Measurements from ENCODE around the gene DNAH7. TPM values are rescaled to one million over a fixed set of nuclear protein-coding genes. Genes with fewer than 3 reads are reported as not detected.

The DNAH7 gene
- total and polyA plus RNA-seq, 12 donors = 0.10 to 0.74 (median 0.23) TPM; not detected in 2

GRCh38 chr2:195808189-195808588, 260.4 kb downstream of the DNAH7 start:
- WGBS, 2 donors = 36 to 58% methylated on average over 1 of the region's 1 CpG
- no peaks in the 10 kb centered on the region for H3K36me3 ChIP-seq
- TF ChIP-seq CTCF (IDR thresholded peaks at IDR 0.05) = no peak

GRCh38 chr2:195805283-195805976, 263.2 kb downstream of the DNAH7 start:
- H3K27me3 ChIP-seq = no peaks in the 10 kb centered on the region
- 80 to 90% methylated on average over 1 of the region's 1 CpG for WGBS, 2 donors
- no peak overlapping the region for H3K27ac ChIP-seq
- TF ChIP-seq CTCF (IDR thresholded peaks at IDR 0.05) = no peak
- no peak overlapping the region for H3K4me3 ChIP-seq
- H3K4me1 ChIP-seq = no peaks in the 10 kb centered on the region
- intact Hi-C loops (cut with DNase I) = no loop called here
- H3K36me3 ChIP-seq = no peaks in the 10 kb centered on the region
- no peak for ATAC-seq
- H3K9me3 ChIP-seq = no peaks in the 10 kb centered on the region
- DNase-seq = no peak

More at GRCh38 chr2:195808189-195808588, 260.4 kb downstream of the DNAH7 start:
- H3K27me3 ChIP-seq = no peaks in the 10 kb centered on the region
- no peak overlapping the region for H3K27ac ChIP-seq
- no peaks in the 10 kb centered on the region for H3K4me1 ChIP-seq
- H3K9me3 ChIP-seq = no peaks in the 10 kb centered on the region
- ATAC-seq = no peak
- intact Hi-C loops (cut with DNase I) = no loop called here
- DNase-seq = no peak
- H3K4me3 ChIP-seq = no peak overlapping the region

GRCh38 chr2:195795879-195796278, 272.8 kb downstream of the DNAH7 start:
- Histone ChIP-seq H3K27ac (no peak overlapping the region), H3K9me3 (peaks cover 0 to 7% (median 0%) of the 10 kb centered on the region in 11 donors), H3K27me3 (no peaks in the 10 kb centered on the region), H3K4me1 (no peaks in the 10 kb centered on the region), H3K4me3 (no peak overlapping the region), H3K36me3 (no peaks in the 10 kb centered on the region)
- 61 to 71% methylated on average over 1 of the region's 1 CpG for WGBS, 2 donors
- intact Hi-C loops (cut with DNase I) = no loop called here
- ATAC-seq (no peak), DNase-seq (no peak)
- no peak for TF ChIP-seq CTCF (IDR thresholded peaks at IDR 0.05)

- 86 to 88% methylated on average over 2 of the region's 2 CpGs for WGBS, 2 donors
- H3K27ac ChIP-seq = no peak overlapping the region
- TF ChIP-seq CTCF (IDR thresholded peaks at IDR 0.05) = no peak
Measured at GRCh38 chr2:195793881-195794280, 274.8 kb downstream of the DNAH7 start.

More at GRCh38 chr2:195793881-195794280, 274.8 kb downstream of the DNAH7 start:
- DNase-seq (no peak), ATAC-seq (no peak)
- Histone ChIP-seq H3K36me3 (no peaks in the 10 kb centered on the region), H3K9me3 (peaks cover 0 to 23% (median 7%) of the 10 kb centered on the region in 11 donors), H3K4me1 (no peaks in the 10 kb centered on the region), H3K27me3 (no peaks in the 10 kb centered on the region), H3K4me3 (no peak overlapping the region)
- intact Hi-C loops (cut with DNase I) = no loop called here
